Measurements from ENCODE around the gene ACOT6. TPM values are rescaled to one million over a fixed set of nuclear protein-coding genes. Genes with fewer than 3 reads are reported as not detected.
A peak's percentile ranks its signal among the peaks of the same experiment; 100 is the strongest.
"Not testable (repeated sequence)": the region's sequence is repeated elsewhere in the genome, so short reads cannot be mapped to it uniquely, and the experiment has no call there.

The ACOT6 gene, protein sequence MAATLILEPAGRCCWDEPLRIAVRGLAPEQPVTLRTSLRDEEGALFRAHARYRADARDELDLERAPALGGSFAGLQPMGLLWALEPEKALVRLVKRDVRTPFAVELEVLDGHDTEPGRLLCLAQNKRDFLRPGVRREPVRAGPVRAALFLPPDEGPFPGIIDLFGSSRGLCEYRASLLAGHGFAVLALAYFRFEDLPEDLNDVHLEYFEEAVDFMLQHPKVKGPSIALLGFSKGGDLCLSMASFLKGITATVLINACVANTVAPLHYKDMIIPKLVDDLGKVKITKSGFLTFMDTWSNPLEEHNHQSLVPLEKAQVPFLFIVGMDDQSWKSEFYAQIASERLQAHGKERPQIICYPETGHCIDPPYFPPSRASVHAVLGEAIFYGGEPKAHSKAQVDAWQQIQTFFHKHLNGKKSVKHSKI
- not detected in 2 replicates for total RNA-seq (2014; rRNA removed; shearing (Covaris generic))
- not detected in 2 replicates for polyA plus RNA-seq (2014; cell fraction: nucleus; rRNA removed)

DNA sequence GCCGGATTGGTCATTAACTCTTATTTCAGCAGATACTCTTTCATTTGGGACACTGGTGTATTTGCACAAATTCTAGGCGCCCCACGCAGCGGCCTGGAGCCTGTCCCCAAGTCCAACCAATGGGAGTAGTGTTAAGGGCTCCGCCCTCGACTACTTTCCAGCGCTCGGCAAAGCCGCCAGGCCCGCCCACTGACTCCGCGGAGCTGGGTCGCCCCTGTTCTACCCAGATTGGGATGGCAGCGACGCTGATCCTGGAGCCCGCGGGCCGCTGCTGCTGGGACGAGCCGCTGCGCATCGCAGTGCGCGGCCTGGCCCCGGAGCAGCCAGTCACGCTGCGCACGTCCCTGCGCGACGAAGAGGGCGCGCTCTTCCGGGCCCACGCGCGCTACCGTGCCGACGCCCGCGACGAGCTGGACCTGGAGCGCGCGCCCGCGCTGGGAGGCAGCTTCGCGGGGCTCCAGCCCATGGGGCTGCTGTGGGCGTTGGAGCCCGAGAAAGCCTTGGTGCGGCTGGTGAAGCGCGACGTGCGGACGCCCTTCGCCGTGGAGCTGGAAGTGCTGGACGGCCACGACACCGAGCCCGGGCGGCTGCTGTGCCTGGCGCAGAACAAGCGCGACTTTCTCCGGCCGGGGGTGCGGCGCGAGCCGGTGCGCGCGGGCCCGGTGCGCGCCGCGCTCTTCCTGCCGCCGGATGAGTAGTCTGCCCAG is at the start of gene ACOT6:
TSS of gene ACOT6 (plus strand) at position 179 of the 707 bp plus-strand sequence. CDS start at position 234, 55 bp downstream.
- DNase-seq (ENCODE audit: extremely low read depth, low read depth): peak; percentile 69

DNA sequence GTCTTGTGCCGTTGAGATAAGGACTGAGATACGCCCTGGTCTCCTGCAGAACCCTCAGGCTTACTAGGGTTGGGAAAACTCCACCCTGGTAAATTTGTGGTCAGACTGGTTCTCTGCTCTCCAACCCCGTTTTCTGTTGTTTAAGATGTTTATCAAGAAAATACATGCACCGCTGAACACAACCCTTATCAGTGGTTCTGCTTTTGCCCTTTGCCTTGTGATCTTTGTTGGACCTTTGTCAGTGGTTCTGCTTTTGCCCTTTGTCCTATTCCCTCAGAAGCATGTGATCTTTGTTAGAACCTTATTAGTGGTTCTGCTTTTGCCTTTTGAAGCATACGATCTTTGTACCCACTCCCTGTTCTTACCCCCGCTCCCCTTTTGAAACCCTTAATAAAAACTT is 49.6 kb upstream of the ACOT6 start:
- not testable (repeated sequence) for DNase-seq (ENCODE audit: extremely low read depth, low read depth)

DNA sequence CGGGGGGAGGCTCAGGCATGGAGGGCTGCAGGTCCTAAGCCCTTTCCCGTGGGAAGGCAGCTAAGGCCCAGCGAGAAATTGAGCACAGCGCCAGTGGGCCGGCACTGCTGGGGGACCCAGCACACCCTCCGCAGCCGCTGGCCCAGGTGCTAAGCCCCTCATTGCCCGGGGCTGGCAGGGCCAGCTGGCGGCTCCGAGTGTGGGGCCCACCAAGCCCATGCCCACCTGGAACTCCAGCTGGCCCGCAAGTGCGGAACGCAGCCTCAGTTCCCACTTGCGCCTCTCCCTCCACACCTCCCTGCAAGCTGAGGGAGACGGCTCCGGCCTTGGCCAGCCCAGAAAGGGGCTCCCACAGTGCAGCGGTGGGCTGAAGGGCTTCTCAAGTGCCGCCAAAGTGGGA is 45.9 kb upstream of the ACOT6 start:
- DNase-seq (ENCODE audit: extremely low read depth, low read depth): not testable (repeated sequence)

DNA sequence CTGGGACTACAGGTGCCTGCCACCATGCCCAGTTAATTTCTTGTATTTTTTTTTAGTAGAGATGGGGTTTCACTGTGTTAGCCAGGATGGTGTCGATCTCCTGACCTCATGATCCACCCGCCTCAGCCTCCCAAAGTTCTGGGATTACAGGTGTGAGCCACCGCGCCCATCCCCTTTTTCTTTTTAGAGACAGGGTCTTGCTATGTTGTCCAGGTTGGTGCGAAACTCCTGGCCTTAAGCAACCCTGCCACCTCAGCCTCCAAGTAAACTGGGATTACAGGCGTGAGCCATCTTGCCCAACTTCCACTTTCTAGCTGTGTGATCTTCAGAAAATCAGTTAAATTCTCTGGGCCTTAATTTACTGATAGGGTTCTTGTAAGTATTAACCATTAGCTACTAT is 45.4 kb upstream of the ACOT6 start:
- not testable (repeated sequence) for DNase-seq (ENCODE audit: extremely low read depth, low read depth)

DNA sequence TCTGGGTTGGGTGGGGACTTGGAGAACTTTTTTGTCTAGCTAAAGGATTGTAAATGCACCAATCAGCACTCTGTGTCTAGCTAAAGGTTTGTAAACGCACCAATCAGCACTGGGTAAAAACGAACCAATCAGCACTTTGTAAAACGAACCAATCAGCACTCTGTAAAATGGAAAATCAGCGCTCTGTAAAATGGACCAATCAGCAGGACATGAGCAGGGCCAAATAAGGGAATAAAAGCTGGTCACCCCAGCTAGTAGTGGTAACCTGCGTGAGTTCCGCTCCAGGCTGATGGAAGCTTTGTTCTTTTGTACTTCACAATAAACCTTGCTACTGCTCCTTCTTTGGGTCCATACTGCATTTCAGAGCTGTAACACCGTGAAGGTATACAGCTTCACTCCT is 45.0 kb upstream of the ACOT6 start:
- no peak for DNase-seq (ENCODE audit: extremely low read depth, low read depth)

DNA sequence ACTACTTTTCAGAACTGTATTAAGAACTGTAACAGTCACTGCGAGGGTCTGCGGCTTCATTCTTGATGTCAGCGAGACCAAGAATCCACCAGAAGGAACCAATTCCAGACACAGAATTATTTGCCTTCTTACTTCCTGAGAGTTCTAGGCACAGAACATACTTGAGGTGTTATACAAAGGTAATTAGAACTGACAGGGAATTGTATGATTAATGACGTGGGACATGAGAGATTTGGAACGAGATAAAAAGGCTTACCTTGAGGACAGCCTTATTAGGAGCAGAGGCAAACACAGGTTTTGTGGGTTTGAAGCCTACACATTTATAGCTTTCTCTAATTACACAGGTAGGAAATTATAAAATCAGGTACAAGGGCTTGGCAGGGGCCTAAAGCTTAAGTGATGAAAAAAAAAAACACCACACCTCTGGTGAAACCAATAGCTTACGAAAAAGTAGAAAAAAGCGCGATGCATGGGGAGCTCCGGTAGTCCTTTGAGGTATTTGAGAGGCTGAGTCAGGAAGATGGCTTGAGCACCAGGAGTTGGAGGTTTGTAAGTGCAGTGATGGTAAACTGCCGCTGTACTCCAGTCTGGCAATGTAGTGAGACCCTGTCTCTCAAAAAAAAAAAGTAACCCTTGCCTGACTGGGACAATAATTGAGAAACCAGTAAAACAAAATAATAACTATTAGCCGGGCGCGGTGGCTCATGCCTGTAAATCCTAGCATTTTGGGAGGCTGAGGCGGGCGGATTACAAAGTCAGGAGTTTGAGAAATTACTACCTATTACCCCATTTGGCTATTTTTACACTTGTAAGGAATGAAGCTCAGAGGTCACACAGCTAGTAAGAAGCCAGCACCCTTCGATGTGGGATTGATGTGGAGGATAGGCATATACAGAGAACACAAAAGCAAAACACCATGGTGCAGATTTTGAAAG is 44.1 kb upstream of the ACOT6 start:
- DNase-seq (ENCODE audit: extremely low read depth, low read depth): no peak

DNA sequence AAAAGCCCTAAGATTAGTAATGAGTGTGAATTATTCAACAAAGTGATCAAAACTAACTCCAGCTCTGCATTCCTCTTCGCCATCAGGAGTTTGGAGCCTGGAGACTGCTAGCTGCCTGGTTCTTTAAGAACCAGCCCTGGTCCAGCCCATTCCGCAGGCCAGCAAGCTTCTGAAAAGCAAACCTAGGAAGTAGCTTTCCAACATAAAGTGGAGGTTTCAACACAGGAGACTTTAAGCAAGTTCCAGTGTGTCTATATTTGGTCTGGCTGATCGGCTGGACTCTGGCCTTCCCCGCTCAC is 43.5 kb upstream of the ACOT6 start:
- not testable (repeated sequence) for DNase-seq (ENCODE audit: extremely low read depth, low read depth)

DNA sequence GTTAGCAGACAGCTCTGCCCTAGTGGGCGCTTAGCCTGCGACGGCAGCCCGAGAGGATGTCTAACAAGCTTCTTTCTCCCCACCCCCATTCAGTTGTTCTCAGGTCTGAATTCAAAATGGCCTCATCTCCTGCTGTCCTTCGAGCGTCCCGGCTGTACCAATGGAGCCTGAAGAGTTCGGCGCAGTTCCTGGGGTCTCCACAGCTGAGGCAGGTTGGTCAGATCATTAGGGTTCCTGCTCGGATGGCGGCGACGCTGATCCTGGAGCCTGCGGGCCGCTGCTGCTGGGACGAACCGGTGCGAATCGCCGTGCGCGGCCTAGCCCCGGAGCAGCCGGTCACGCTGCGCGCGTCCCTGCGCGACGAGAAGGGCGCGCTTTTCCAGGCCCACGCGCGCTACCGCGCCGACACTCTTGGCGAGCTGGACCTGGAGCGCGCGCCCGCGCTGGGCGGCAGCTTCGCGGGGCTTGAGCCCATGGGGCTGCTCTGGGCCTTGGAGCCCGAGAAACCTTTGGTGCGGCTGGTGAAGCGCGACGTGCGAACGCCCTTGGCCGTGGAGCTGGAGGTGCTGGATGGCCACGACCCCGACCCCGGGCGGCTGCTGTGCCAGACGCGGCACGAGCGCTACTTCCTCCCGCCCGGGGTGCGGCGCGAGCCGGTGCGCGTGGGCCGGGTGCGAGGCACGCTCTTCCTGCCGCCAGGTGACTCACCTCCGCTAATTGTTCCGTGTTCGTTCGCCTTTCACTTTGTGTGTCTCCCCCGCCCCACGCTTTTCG is 42.9 kb upstream of the ACOT6 start, which contains the start of gene ACOT2:
TSS of gene ACOT2 (plus strand) at position 29 of the 774 bp plus-strand sequence. CDS start at position 57, 28 bp downstream.
- peak; percentile 79 for DNase-seq (ENCODE audit: extremely low read depth, low read depth)

DNA sequence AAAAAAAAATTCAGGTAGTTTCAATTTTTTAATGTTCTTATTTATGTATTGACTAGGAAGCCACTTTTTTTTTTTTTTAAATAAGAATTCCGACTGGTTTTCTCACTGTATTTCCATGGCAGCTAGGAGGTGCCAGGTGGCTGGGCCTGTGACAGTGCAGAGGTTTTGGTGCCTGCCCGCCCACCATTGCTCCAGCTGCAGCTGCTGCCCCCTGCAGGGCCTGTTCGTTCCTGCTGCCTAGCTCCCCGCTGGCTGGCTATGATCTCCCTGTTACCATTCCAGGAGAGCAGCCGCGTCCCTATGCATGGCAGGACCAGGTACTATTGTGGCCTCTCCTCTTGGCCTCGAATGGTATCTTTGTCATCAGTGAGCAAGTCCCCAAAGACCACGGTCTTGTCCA is 41.4 kb upstream of the ACOT6 start:
- not testable (repeated sequence) for DNase-seq (ENCODE audit: extremely low read depth, low read depth)

DNA sequence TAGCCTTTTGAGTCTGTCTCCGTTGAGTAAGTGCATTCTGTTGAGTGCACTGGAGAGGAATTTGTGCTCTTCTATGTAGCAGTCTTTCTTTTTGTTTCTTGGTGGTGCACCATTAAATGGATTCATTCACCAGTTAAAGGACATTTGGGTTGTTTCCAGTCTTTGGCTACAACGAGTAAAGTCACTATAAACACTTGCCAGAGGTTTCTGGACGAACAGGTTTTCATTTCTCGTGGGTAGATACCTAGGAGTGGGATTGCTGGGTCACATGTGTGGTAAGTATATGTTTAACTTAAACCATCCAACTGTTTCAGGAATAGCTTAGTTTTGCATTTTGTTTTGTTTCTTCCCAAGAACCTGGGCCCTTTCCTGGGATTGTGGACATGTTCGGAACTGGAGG is 39.3 kb upstream of the ACOT6 start:
- not testable (repeated sequence) for DNase-seq (ENCODE audit: extremely low read depth, low read depth)

DNA sequence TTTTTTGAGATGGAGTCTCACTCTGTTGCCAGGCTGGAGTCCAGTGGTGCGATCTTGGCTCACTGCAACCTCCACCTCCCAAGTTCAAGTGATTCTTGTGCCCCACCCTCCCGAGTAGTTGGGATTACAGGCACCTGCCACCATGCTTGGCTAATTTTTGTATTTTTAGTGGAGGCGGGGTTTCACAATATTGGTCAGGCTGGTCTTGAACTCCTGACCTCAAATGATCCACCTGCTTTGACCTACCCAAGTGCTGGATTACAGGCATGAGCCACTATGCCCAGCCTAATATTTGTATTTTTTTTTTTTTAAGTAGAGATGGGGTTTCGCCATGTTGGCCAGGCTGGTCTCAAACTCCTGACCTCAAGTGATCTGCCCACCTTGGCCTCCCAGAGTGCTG is 38.6 kb upstream of the ACOT6 start:
- not testable (repeated sequence) for DNase-seq (ENCODE audit: extremely low read depth, low read depth)

DNA sequence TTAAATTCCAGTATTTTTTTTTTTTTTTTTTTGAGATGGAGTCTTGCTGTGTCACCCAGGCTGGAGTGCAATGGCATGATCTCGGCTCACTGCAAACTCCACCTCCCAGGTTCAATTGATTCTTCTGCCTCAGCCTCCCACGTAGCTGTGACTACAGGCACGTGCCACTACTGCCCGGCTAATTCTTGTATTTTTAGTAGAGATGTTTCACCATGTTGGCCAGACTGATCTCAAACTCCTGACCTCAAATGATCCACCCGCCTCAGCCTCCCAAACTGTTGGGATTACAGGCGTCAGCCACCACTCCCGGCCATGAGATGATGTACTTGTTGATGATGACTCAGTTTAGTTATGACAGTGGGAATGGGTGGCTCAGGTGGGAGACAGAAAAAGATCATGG is 38.1 kb upstream of the ACOT6 start:
- DNase-seq (ENCODE audit: extremely low read depth, low read depth): not testable (repeated sequence)

DNA sequence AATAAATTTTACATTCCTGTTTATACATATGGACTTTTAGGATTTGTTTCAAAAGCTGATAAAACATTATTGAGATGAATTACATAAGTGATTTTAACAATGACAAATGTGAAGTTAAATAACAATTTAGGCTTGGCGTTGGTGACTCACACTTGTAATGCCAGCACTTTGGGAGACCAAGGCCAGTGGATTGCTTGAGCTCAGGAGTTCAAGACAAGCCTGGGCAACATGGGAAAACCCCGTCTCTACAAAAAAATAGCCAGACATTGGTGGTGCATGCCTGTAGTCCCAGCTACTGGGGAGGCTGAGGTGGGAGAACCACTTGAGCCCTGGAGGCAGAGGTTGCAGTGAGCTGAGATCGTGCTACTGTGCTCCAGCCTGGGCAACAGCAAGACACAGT is 35.9 kb upstream of the ACOT6 start:
- no peak for DNase-seq (ENCODE audit: extremely low read depth, low read depth)

DNA sequence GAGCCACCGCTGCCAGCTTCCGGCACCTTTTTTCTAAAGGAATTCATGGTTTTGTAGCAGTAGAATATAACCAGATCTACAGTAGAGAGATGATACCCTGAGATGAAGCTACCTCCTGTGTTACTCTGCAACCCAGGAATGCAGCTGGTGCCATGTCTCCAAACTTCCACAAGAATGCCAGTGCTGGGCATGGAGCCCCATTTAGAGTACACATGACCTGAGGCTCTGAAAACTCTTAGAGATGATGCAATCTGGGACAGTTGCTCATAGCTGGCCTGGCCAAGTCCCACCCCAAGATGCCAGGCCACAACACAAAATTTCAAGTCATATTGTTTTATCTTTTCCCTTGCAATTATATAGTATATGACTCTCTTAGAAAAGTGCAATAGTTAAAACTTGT is 35.1 kb upstream of the ACOT6 start:
- DNase-seq (ENCODE audit: extremely low read depth, low read depth): not testable (repeated sequence)

DNA sequence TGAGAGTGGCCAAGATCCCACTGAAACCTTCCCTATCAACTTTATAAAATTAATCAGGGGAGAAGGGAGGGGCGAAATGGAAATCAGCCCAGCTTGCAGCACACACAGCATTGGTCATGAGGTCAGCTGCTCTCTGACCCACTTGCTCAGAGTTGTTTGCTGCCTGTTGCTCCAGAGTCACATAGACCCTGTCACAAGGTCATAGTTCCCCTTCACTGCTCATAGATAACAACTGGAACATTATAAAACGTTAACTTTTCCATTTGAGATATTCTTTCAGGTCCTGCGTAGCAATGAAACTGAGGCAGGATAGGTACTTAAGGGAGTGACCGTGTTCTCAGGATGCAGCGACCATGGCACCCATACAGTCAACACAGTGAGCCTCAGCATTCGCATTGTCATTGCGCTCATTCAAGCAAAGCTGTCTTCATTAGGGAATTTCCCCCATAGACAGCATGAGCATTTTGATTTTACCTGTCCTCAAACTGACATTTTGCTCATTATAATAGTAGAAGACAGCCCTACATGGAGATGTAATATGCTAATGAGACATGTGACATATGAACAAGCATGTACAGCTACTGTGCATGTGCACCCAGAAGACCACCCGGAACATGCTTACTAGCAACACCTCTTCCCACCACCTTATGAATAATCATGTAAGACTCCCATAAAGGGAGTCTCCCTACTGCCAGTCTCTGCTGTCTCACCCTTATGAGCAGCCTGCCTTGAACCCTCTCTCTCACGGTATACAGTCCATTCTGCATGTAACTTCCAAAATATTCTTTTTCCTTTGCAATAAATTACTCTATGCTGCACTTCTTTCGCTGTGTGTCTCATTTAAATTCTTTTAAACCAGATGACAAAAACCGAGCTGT is 30.0 kb upstream of the ACOT6 start:
- DNase-seq (ENCODE audit: extremely low read depth, low read depth): not testable (repeated sequence)

DNA sequence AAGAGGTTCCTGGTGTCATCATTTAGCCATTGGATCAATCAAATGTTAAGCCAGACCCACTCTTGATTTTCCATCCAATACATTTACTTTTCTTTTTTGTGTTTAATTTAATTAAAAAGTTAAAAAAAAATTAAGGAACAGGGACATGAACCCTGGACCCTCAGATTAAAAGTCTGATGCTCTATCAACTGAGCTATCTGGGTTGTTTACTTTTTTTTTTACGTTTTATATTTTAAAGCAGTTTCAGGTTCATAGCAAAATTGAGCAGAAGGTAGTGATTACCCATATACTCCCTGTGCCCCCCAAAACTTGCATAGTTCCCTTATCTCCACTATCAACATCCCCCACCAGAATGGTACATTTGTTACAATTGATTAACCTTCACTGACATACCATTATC is 23.6 kb upstream of the ACOT6 start:
- no peak for DNase-seq (ENCODE audit: extremely low read depth, low read depth)

DNA sequence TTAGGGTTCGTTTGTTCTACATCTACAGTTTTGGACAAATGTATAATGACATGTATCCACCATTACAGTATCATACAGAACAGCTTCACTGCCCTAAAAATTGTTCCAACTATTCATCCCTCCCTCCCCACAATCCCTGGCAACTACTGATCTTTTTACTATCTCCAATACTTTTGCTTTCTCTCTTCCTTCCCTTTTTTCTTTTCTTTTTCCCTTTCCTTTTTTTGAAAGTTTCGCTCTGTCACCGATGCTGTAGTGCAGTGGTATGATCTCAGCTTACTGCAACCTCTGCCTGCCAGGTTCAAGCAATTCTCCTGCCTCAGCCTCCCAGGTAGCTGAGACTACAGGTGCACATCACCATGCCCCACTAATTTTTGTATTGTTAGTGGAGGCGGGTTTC is 23.2 kb upstream of the ACOT6 start:
- DNase-seq (ENCODE audit: extremely low read depth, low read depth): no peak

DNA sequence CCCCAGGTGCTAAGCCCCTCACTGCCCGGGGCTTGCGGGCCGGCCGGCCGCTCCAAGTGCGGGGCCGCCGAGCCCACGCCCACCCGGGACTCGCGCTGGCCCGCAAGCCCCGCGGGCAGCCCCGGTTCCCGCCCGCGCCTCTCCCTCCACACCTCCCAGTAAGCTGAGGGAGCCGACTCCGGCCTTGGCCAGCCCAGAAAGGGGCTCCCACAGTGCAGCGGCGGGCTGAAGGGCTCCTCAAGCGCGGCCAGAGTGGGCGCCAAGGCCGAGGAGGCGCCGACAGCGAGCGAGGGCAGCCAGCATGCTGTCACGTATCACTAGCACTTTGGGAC is 21.7 kb upstream of the ACOT6 start:
- not testable (repeated sequence) for DNase-seq (ENCODE audit: extremely low read depth, low read depth)

Data from NCI-H460 (cell line).